ENCODE measurements around the gene MOSMO.

GRCh38 chr16:22099256-22099975, 91.5 kb downstream of the MOSMO start:
- TF ChIP-seq EP300 (IDR thresholded peaks at IDR 0.05; ENCODE audit: low read depth) (no peak), POLR2A (IDR thresholded peaks at IDR 0.05) (no peak), CTCF (IDR thresholded peaks at IDR 0.05) (no peak)
